Neural crest cell (in vitro differentiated cells): ENCODE data around the gene GTPBP6. TPM values are rescaled to one million over a fixed set of nuclear protein-coding genes. Genes with fewer than 3 reads are reported as not detected.

Experiments used
- DNase-seq: peaks from one replicate; pipeline ENCODE4 v3.0.0; 2021; ENCODE audit warnings: low read depth, mixed read lengths, low spot score
- H3K27ac Mint-ChIP-seq: one replicate; pipeline ENCODE4 v1.8.0; 2021; ENCODE audit warnings: mild to moderate bottlenecking, mixed read lengths; ENCODE audit not compliant: unreplicated experiment
- H3K27me3 Mint-ChIP-seq: 2 replicates; pipeline ENCODE4 v1.8.0; 2021; ENCODE audit warnings: low read depth, mild to moderate bottlenecking, mixed read lengths
- H3K36me3 Mint-ChIP-seq: 2 replicates; pipeline ENCODE4 v1.8.0; 2021; ENCODE audit warnings: low read depth, mild to moderate bottlenecking, mixed read lengths
- H3K4me1 Mint-ChIP-seq: 2 replicates; pipeline ENCODE4 v1.8.0; 2021; ENCODE audit warnings: mixed read lengths
- H3K4me3 Mint-ChIP-seq: one replicate; pipeline ENCODE4 v1.8.0; 2021; ENCODE audit warnings: mild to moderate bottlenecking, mixed read lengths
- H3K9me3 Mint-ChIP-seq: 2 replicates; pipeline ENCODE4 v1.8.0; 2021; ENCODE audit warnings: mixed read lengths
- CTCF ChIP-seq: fragments of 200-600 bp; sonication (generic); conservative IDR thresholded peaks from 2 replicates; pipeline ENCODE4 v1.5.0; 2021; ENCODE audit warnings: antibody characterized with exemption, mild to moderate bottlenecking
- total RNA-seq: library from RNA; stranded (reverse); gene quantifications from 2 replicates; pipeline ENCODE4 v1.2.1, GENCODE V29; 2021

The GTPBP6 gene
- total RNA-seq, 1 donor from 2014 or later = 81.9 TPM

- no peak for TF ChIP-seq CTCF
- Mint-ChIP-seq H3K36me3 (peaks cover 35% of the 10 kb centered on the region), H3K4me1 (no peaks in the 10 kb centered on the region), H3K4me3 (no peak overlapping the region), H3K9me3 (no peaks in the 10 kb centered on the region), H3K27me3 (no peaks in the 10 kb centered on the region), H3K27ac (no peak overlapping the region)
- DNase-seq = no peak
These were observed 18.3 kb downstream of the GTPBP6 start for GRCh38 chrX:300334-300733.

- H3K4me3 Mint-ChIP-seq = no peak overlapping the region
- H3K4me1 Mint-ChIP-seq = no peaks in the 10 kb centered on the region
- H3K36me3 Mint-ChIP-seq = peaks cover 35% of the 10 kb centered on the region
- no peak for DNase-seq
- no peaks in the 10 kb centered on the region for H3K9me3 Mint-ChIP-seq
- H3K27ac Mint-ChIP-seq = no peak overlapping the region
- no peak for TF ChIP-seq CTCF
- no peaks in the 10 kb centered on the region for H3K27me3 Mint-ChIP-seq
These were observed 19.6 kb downstream of the GTPBP6 start for GRCh38 chrX:298993-299392.

- no peak for DNase-seq
- TF ChIP-seq CTCF = no peak
- no peaks in the 10 kb centered on the region for H3K9me3 Mint-ChIP-seq
- no peaks in the 10 kb centered on the region for H3K27me3 Mint-ChIP-seq
- H3K27ac Mint-ChIP-seq = no peak overlapping the region
- H3K4me3 Mint-ChIP-seq = no peak overlapping the region
- H3K4me1 Mint-ChIP-seq = no peaks in the 10 kb centered on the region
- H3K36me3 Mint-ChIP-seq = peaks cover 23% of the 10 kb centered on the region
These were observed 23.5 kb downstream of the GTPBP6 start for GRCh38 chrX:295136-295535.

- H3K4me1 Mint-ChIP-seq = no peaks in the 10 kb centered on the region
- no peak overlapping the region for H3K27ac Mint-ChIP-seq
- H3K27me3 Mint-ChIP-seq = no peaks in the 10 kb centered on the region
- H3K36me3 Mint-ChIP-seq = peaks cover 17% of the 10 kb centered on the region
- no peak overlapping the region for H3K4me3 Mint-ChIP-seq
- H3K9me3 Mint-ChIP-seq = no peaks in the 10 kb centered on the region
- TF ChIP-seq CTCF = no peak
- no peak for DNase-seq
These were observed 25.4 kb downstream of the GTPBP6 start for GRCh38 chrX:292900-293897.

GRCh38 chrX:291411-291901 lies 27.1 kb downstream of the GTPBP6 start:
- no peaks in the 10 kb centered on the region for H3K4me1 Mint-ChIP-seq
- H3K36me3 Mint-ChIP-seq = peaks cover 13% of the 10 kb centered on the region
- no peak for TF ChIP-seq CTCF
- no peak overlapping the region for H3K27ac Mint-ChIP-seq
- no peaks in the 10 kb centered on the region for H3K27me3 Mint-ChIP-seq
- no peaks in the 10 kb centered on the region for H3K9me3 Mint-ChIP-seq
- DNase-seq = no peak
- no peak overlapping the region for H3K4me3 Mint-ChIP-seq
